A549 (cell line): ENCODE measurements around the gene HPCA. TPM values are rescaled to one million over a fixed set of nuclear protein-coding genes. Genes with fewer than 3 reads are reported as not detected.

Experiments
- ATAC-seq, 2 experiments: fragments of 200-7000 bp in 1 of 2; fragments of >200 bp in 1 of 2; cut with Nextera tagmentation in 1 of 2; cut with Tn5 transposase in 1 of 2; 3 replicates each; pipeline versions ENCODE4 v1.8.0 to v1.9.1; 2018 to 2020; ENCODE audit warnings: mild to moderate bottlenecking in 1 of 2, moderate library complexity in 1 of 2
- CTCF ChIA-PET: fragments of 300-600 bp; sonication (Branson Sonifier 250); formaldehyde crosslinking; extraction: SDS; loops from one replicate; lab custom pipeline; 2021; ENCODE audit warnings: antibody characterized with exemption, inconsistent platforms; lab: Yijun Ruan, JAX
- POLR2A ChIA-PET: fragments of 350-600 bp; formaldehyde crosslinking; extraction: SDS; loops from one replicate; lab custom pipeline; 2021; ENCODE audit warnings: antibody characterized with exemption, inconsistent platforms; lab: Yijun Ruan, JAX
- DNase-seq, 2 experiments: peaks; one replicate each; pipeline versions ENCODE4 v3.0.0 to v3.0.0-alpha.2; 2011 to 2016; ENCODE audit warnings: low read depth in 1 of 2, low spot score in 1 of 2
- FAIRE-seq: peaks from 2 replicates; lab custom pipeline; 2011; peaks lifted over from hg19 to GRCh38; lab: Jason Lieb, UNC
- H3K27ac ChIP-seq, 2 experiments: fragments of >200 bp; sonication (Bioruptor Twin); formaldehyde crosslinking; 3 replicates each; pipeline ENCODE4 v1.5.1; 2016 to 2017
- H3K4me1 ChIP-seq: fragments of >200 bp; sonication (Bioruptor Twin); formaldehyde crosslinking; 3 replicates; pipeline ENCODE4 v1.6.1; 2016
- H3K4me2 ChIP-seq: fragments of >200 bp; sonication (Bioruptor Twin); formaldehyde crosslinking; 3 replicates; pipeline ENCODE4 v1.6.1; 2016
- H3K4me3 ChIP-seq: fragments of >200 bp; sonication (Bioruptor Twin); formaldehyde crosslinking; 3 replicates; pipeline ENCODE4 v1.5.1; 2016
- H3K9me3 ChIP-seq: fragments of >200 bp; sonication (Bioruptor Twin); formaldehyde crosslinking; 3 replicates; pipeline ENCODE4 v1.6.1; 2016
- CEBPB ChIP-seq, 2 experiments: fragments of >200 bp in 1 of 2; sonication (Bioruptor Twin) in 1 of 2; formaldehyde crosslinking in 1 of 2; IDR thresholded peaks; 2 replicates each; pipeline ENCODE4 v1.6.1; 2012 to 2016
- CHD2 ChIP-seq: fragments of 150-350 bp; IDR thresholded peaks from 2 replicates; pipeline ENCODE4 v1.6.1; 2014; ENCODE audit warnings: low read length; ENCODE audit not compliant: partially characterized antibody
- EHF ChIP-seq: fragments of 250-450 bp; sonication (Bioruptor Pico); IDR thresholded peaks from 2 replicates; pipeline ENCODE4 v1.5.0; 2020; ENCODE audit warnings: mild to moderate bottlenecking
- EP300 ChIP-seq, 2 experiments: fragments of >200 bp; sonication (Bioruptor Twin); formaldehyde crosslinking; IDR thresholded peaks; 2 replicates in 1 of 2; 3 replicates in 1 of 2; pipeline ENCODE4 v1.6.1; 2016 to 2017
- ESRRA ChIP-seq: fragments of 150-350 bp; IDR thresholded peaks from 2 replicates; pipeline ENCODE4 v1.6.1; 2014; ENCODE audit warnings: mild to moderate bottlenecking, low read length, borderline replicate concordance
- FOSB ChIP-seq: fragments of 250-450 bp; sonication (Bioruptor Pico); IDR thresholded peaks from 2 replicates; pipeline ENCODE4 v1.5.0; 2020; ENCODE audit warnings: mild to moderate bottlenecking, moderate library complexity
- FOSL2 ChIP-seq, 2 experiments: fragments of 450-650 bp in 1 of 2; fragments of >200 bp in 1 of 2; sonication (Bioruptor Twin) in 1 of 2; formaldehyde crosslinking; IDR thresholded peaks; 2 replicates each; pipeline versions ENCODE4 v1.5.0 to v1.6.1; 2016 to 2020; ENCODE audit warnings: mild to moderate bottlenecking in 1 of 2, moderate library complexity in 1 of 2
- FOXS1 ChIP-seq: fragments of 250-450 bp; sonication (Bioruptor Pico); IDR thresholded peaks from 2 replicates; pipeline ENCODE4 v1.5.0; 2020; ENCODE audit warnings: mild to moderate bottlenecking, moderate library complexity
- GATA3 ChIP-seq: IDR thresholded peaks from 2 replicates; pipeline ENCODE4 v1.6.1; 2012; ENCODE audit warnings: borderline replicate concordance
- HDAC2 ChIP-seq: fragments of 200-600 bp; sonication (generic); IDR thresholded peaks from 2 replicates; pipeline ENCODE4 v1.6.1; 2016
- HEYL ChIP-seq: fragments of 250-450 bp; sonication (Bioruptor Pico); IDR thresholded peaks from 2 replicates; pipeline ENCODE4 v1.8.0; 2021; ENCODE audit warnings: mild to moderate bottlenecking, moderate library complexity
- HOXA7 ChIP-seq: fragments of 250-450 bp; sonication (Bioruptor Pico); IDR thresholded peaks from 2 replicates; pipeline ENCODE4 v1.5.0; 2020; ENCODE audit warnings: mild to moderate bottlenecking, moderate library complexity
- HOXB13 ChIP-seq: fragments of 250-450 bp; sonication (Bioruptor Pico); IDR thresholded peaks from 2 replicates; pipeline ENCODE4 v1.5.0; 2020; ENCODE audit warnings: low read depth, mild to moderate bottlenecking, moderate library complexity
- HOXB5 ChIP-seq: fragments of 250-450 bp; sonication (Bioruptor Pico); IDR thresholded peaks from 2 replicates; pipeline ENCODE4 v1.5.0; 2020; ENCODE audit warnings: mild to moderate bottlenecking, moderate library complexity
- JUN ChIP-seq, 2 experiments: fragments of >200 bp; sonication (Bioruptor Twin); formaldehyde crosslinking; IDR thresholded peaks; 2 replicates in 1 of 2; 3 replicates in 1 of 2; pipeline ENCODE4 v1.6.1; 2016 to 2017
- KDM1A ChIP-seq: fragments of 200-600 bp; sonication (generic); IDR thresholded peaks from 2 replicates; pipeline ENCODE4 v1.6.1; 2016; ENCODE audit warnings: low read depth, mild to moderate bottlenecking
- NFE2L2 ChIP-seq: fragments of 150-350 bp; conservative IDR thresholded peaks from 2 replicates; pipeline ENCODE4 v1.6.1; 2014; ENCODE audit warnings: low read length
- NPAS2 ChIP-seq: fragments of 250-450 bp; sonication (Bioruptor Pico); IDR thresholded peaks from 2 replicates; pipeline ENCODE4 v1.8.0; 2022; ENCODE audit warnings: mild to moderate bottlenecking, moderate library complexity, borderline replicate concordance
- PHF8 ChIP-seq: fragments of 200-600 bp; sonication (generic); IDR thresholded peaks from 2 replicates; pipeline ENCODE4 v1.6.1; 2016; ENCODE audit warnings: low read depth, mild to moderate bottlenecking, antibody characterized with exemption, moderate library complexity, borderline replicate concordance
- POLR2A ChIP-seq: IDR thresholded peaks from 2 replicates; pipeline ENCODE4 v1.6.1; 2012; ENCODE audit warnings: mild to moderate bottlenecking, low read length
- POLR2AphosphoS2 ChIP-seq: conservative IDR thresholded peaks from 2 replicates; pipeline ENCODE4 v1.6.1; 2012; ENCODE audit warnings: low read length, improper control_type of control experiment, inconsistent platforms
- RAD21 ChIP-seq, 2 experiments: fragments of >200 bp in 1 of 2; sonication (Bioruptor Twin) in 1 of 2; formaldehyde crosslinking in 1 of 2; IDR thresholded peaks in 1 of 2; conservative IDR thresholded peaks in 1 of 2; 2 replicates in 1 of 2; 3 replicates in 1 of 2; pipeline ENCODE4 v1.6.1; 2012 to 2018; ENCODE audit warnings: inconsistent platforms in 1 of 2
- RARB ChIP-seq: fragments of 250-450 bp; sonication (Bioruptor Pico); IDR thresholded peaks from 2 replicates; pipeline ENCODE4 v1.8.0; 2021; ENCODE audit warnings: mild to moderate bottlenecking, moderate library complexity
- RNF2 ChIP-seq: fragments of 200-600 bp; sonication (generic); IDR thresholded peaks from 2 replicates; pipeline ENCODE4 v1.6.1; 2016; ENCODE audit warnings: low read depth, mild to moderate bottlenecking, antibody characterized with exemption, moderate library complexity, borderline replicate concordance
- TP53 ChIP-seq: fragments of 250-450 bp; sonication (Bioruptor Pico); IDR thresholded peaks from 2 replicates; pipeline ENCODE4 v1.5.0; 2021; ENCODE audit warnings: mild to moderate bottlenecking, moderate library complexity
- ZFP36 ChIP-seq: fragments of 450-650 bp; IDR thresholded peaks from 2 replicates; pipeline ENCODE4 v1.6.1; 2014; ENCODE audit warnings: borderline replicate concordance; ENCODE audit not compliant: partially characterized antibody
- ZNF302 ChIP-seq: fragments of 250-450 bp; sonication (Bioruptor Pico); IDR thresholded peaks from 2 replicates; pipeline ENCODE4 v1.9.0; 2021; ENCODE audit warnings: inconsistent platforms, mild to moderate bottlenecking, moderate library complexity
- WGBS: methylation state at CpG from one replicate; pipeline ENCODE4 v1.1.6; 2017; ENCODE audit errors: missing lambda C conversion rate; 5-methylcytosine and 5-hydroxymethylcytosine counted together
- polyA plus RNA-seq, 4 experiments: library from polyadenylated mRNA; depleted of rRNA in 3 of 4; stranded (reverse); fragments of >200 nt; fragmentation: RNase III in 1 of 4; extraction: RNeasy Plus Mini Kit Qiagen cat#74134 plus additional on column Dnase treatment in 1 of 4; gene quantifications; 2 replicates in 3 of 4; 3 replicates in 1 of 4; pipeline ENCODE4 v1.2.3, GENCODE V29; 2011 to 2017
- TF ChIP-seq, protein P1 (sequence below): fragments of 450-650 bp; IDR thresholded peaks from 2 replicates; pipeline ENCODE4 v1.6.1; 2014; ENCODE audit warnings: antibody characterized with exemption
- TF ChIP-seq, protein P2 (sequence below): fragments of 250-450 bp; sonication (Bioruptor Pico); IDR thresholded peaks from 2 replicates; pipeline ENCODE4 v1.5.0; 2021; ENCODE audit warnings: mild to moderate bottlenecking, moderate library complexity, borderline replicate concordance
- TF ChIP-seq, protein P3 (sequence below): IDR thresholded peaks from 2 replicates; pipeline ENCODE4 v1.6.1; 2012
- TF ChIP-seq, protein P4 (sequence below): fragments of >200 bp; sonication (Bioruptor Twin); formaldehyde crosslinking; IDR thresholded peaks from 3 replicates; pipeline ENCODE4 v1.6.1; 2016
- TF ChIP-seq, protein P5 (sequence below): IDR thresholded peaks from 2 replicates; pipeline ENCODE4 v1.6.1; 2012

Gene HPCA
- polyA plus RNA-seq, 2 of the 4 experiments (the other 2 are of a cell fraction) = 0.21 to 0.34 TPM

DNA sequence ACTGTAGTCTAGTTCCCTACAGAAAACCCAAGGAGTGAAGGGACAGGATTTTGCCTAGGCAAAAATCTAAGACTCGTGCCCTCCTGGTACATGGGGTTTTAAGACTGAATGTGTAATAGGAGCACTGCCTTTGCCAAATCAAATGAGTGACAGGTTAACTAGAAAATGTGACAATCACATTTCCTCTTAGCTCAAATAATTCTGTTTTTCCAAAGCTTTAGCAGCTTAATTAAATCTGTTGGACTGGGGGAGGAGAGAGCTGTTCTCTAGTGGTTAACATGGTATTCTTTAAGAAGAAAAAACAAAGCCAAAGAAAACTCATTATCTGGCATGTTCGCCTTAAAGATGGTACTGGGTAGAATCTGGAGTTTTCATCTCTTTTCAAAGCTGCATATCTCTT lies 28.2 kb upstream of the HPCA start:
- Histone ChIP-seq H3K4me3 (no peak overlapping the region), H3K27ac (no peak overlapping the region), H3K4me1 (no peaks in the 10 kb centered on the region), H3K4me2 (no peak overlapping the region), H3K9me3 (no peaks in the 10 kb centered on the region)
- DNase-seq (no peak), FAIRE-seq (no peak), ATAC-seq (no peak)
- ChIA-PET POLR2A (no interaction called here), CTCF (interaction anchor here (0.9 kb wide), 1 partner anchor 28 kb away, joined by 3 read pairs; the partner anchor contains the start of gene HPCA)
- TF ChIP-seq, protein P1, sequence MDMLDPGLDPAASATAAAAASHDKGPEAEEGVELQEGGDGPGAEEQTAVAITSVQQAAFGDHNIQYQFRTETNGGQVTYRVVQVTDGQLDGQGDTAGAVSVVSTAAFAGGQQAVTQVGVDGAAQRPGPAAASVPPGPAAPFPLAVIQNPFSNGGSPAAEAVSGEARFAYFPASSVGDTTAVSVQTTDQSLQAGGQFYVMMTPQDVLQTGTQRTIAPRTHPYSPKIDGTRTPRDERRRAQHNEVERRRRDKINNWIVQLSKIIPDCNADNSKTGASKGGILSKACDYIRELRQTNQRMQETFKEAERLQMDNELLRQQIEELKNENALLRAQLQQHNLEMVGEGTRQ = no peak
- TF ChIP-seq FOXS1 (CRISPR knock-in tag) (no peak), HDAC2 (no peak), PHF8 (no peak), ZNF302 (CRISPR knock-in tag) (no peak), NPAS2 (no peak), CHD2 (no peak), HOXA7 (CRISPR knock-in tag) (no peak), RAD21 (conservative IDR thresholded peaks at IDR 0.05 in 1 of 2, IDR thresholded peaks at IDR 0.05 in 1 of 2) (no peak), NFE2L2 (no peak), ESRRA (no peak), TP53 (no peak), JUN (IDR thresholded peaks at IDR 0.05) (no peak), HEYL (no peak), FOSL2 (IDR thresholded peaks at IDR 0.05) (no peak), FOSL2 (CRISPR knock-in tag; IDR thresholded peaks at IDR 0.05) (no peak), RNF2 (no peak), HOXB13 (CRISPR knock-in tag) (no peak), RARB (CRISPR knock-in tag) (no peak), FOSB (CRISPR knock-in tag) (no peak)
- TF ChIP-seq, protein P2, sequence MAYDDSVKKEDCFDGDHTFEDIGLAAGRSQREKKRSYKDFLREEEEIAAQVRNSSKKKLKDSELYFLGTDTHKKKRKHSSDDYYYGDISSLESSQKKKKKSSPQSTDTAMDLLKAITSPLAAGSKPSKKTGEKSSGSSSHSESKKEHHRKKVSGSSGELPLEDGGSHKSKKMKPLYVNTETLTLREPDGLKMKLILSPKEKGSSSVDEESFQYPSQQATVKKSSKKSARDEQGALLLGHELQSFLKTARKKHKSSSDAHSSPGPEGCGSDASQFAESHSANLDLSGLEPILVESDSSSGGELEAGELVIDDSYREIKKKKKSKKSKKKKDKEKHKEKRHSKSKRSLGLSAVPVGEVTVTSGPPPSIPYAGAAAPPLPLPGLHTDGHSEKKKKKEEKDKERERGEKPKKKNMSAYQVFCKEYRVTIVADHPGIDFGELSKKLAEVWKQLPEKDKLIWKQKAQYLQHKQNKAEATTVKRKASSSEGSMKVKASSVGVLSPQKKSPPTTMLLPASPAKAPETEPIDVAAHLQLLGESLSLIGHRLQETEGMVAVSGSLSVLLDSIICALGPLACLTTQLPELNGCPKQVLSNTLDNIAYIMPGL (CRISPR knock-in tag) = no peak
- WGBS = 92% methylated on average over 2 of the region's 2 CpGs

DNA sequence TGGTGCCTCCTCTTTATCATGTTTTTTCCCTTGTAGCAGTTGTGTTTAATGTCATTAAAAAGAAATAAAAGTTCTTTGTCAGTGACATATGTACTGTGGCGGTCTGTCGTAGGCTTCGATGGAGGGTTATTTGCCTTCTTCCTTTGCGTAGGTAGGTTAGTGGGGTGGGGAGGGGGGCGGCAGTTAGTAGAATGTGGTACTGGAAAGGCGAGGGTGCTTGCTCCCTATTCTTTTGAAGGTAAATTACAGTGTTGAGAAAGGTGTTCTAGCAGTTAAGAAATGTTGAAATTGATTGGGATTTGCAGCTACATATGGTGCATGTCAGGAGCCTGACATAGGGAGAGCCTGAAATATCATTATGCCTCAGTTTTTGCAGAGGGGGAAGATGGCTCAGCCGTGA lies 27.5 kb upstream of the HPCA start:
- POLR2A ChIA-PET = no interaction called here
- Histone ChIP-seq H3K4me3 (no peak overlapping the region), H3K4me1 (no peaks in the 10 kb centered on the region), H3K4me2 (no peak overlapping the region), H3K27ac (no peak overlapping the region), H3K9me3 (no peaks in the 10 kb centered on the region)
- DNase-seq = no peak
- CTCF ChIA-PET = interaction anchor here (1.4 kb wide), 1 partner anchor 227 kb away, joined by 3 read pairs; no protein-coding TSS in a partner anchor
- FAIRE-seq = no peak
- TF ChIP-seq TP53 = no peak
- TF ChIP-seq, protein P3, sequence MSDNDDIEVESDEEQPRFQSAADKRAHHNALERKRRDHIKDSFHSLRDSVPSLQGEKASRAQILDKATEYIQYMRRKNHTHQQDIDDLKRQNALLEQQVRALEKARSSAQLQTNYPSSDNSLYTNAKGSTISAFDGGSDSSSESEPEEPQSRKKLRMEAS = no peak
- TF ChIP-seq CEBPB (IDR thresholded peaks at IDR 0.05) = no peak
- TF ChIP-seq, protein P4, sequence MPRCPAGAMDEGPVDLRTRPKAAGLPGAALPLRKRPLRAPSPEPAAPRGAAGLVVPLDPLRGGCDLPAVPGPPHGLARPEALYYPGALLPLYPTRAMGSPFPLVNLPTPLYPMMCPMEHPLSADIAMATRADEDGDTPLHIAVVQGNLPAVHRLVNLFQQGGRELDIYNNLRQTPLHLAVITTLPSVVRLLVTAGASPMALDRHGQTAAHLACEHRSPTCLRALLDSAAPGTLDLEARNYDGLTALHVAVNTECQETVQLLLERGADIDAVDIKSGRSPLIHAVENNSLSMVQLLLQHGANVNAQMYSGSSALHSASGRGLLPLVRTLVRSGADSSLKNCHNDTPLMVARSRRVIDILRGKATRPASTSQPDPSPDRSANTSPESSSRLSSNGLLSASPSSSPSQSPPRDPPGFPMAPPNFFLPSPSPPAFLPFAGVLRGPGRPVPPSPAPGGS = no peak
- TF ChIP-seq, protein P5, sequence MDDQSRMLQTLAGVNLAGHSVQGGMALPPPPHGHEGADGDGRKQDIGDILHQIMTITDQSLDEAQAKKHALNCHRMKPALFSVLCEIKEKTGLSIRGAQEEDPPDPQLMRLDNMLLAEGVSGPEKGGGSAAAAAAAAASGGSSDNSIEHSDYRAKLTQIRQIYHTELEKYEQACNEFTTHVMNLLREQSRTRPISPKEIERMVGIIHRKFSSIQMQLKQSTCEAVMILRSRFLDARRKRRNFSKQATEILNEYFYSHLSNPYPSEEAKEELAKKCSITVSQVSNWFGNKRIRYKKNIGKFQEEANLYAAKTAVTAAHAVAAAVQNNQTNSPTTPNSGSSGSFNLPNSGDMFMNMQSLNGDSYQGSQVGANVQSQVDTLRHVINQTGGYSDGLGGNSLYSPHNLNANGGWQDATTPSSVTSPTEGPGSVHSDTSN = no peak
- TF ChIP-seq PHF8 = no peak
- TF ChIP-seq NFE2L2 = no peak
- TF ChIP-seq EP300 (IDR thresholded peaks at IDR 0.05) = no peak
- no peak for TF ChIP-seq NPAS2
- no peak for TF ChIP-seq RARB (CRISPR knock-in tag)
- TF ChIP-seq POLR2AphosphoS2 = no peak
- no peak for TF ChIP-seq GATA3
- TF ChIP-seq HOXB5 (CRISPR knock-in tag) = no peak
- TF ChIP-seq EHF (CRISPR knock-in tag) = no peak
- TF ChIP-seq ZFP36 = no peak
- TF ChIP-seq KDM1A = no peak
- TF ChIP-seq POLR2A = no peak
- no peak for TF ChIP-seq FOSB (CRISPR knock-in tag)
- no peak for TF ChIP-seq JUN (IDR thresholded peaks at IDR 0.05)
- WGBS = 96% methylated on average over 7 of the region's 7 CpGs
- ATAC-seq = no peak
